ENCODE results near the gene KCNQ1OT1. TPM values are rescaled to one million over a fixed set of nuclear protein-coding genes. Genes with fewer than 3 reads are reported as not detected.

KCNQ1OT1 gene
- total RNA-seq, 4 donors from 2014 or later, result 0.66 to 2.5 (median 1.3) TPM

DNA sequence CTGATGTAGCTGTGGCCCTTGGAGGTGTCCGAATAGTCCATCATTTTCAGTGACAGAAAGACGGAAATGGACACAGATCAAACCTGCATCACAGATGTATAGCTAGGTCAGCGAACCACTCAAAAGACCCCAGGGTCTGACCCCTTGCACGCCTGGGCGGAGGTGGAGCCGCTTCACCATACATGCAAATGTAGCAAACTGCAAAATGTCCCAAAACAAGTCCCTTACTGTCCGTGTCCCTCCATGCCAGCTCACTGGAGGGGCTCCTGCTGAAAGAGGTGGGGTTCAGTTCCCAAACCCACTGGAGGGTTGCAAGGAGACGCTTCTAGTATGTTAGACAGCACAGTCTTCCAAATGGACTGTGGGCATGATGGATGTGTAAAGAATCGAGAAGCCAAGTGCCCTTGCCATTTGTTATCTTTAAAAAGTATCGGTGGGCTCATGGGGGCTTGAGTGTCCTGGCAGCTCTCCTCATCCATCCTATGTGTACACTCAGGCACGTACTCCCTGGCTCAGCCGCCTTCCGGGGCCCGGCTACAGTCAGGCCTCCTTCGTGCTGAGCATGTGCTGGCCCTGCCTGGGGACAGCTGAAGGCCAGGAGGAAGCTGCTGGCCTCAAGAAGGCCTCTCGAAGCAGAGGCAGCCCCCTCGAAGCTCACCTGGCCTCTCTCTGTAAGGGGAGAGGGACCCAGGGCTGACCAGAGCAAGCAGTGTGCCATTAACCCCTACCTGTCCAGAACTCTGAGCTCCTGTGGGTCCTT lies 20.2 kb upstream of the KCNQ1OT1 start:
- whole genome bisulfite sequencing, result 94% methylated on average over 13 of the region's 17 CpGs
- Histone ChIP-seq H3K9me3 (no peaks in the 10 kb centered on the region), H3K4me1 (peaks cover 0 to 2% (median 0%) of the 10 kb centered on the region in 4 donors), H3K27ac (replicated peaks in 1 of 4) (no peak overlapping the region), H3K36me3 (no peaks in the 10 kb centered on the region), H3K4me3 (no peak overlapping the region), H3K27me3 (no peaks in the 10 kb centered on the region)
- DNase-seq (ENCODE audit: extremely low spot score), result no peak
- intact Hi-C loops (cut with DNase I), result no loop called here
- TF ChIP-seq POLR2AphosphoS5 (IDR thresholded peaks at IDR 0.05) (no peak), EP300 (IDR thresholded peaks at IDR 0.05) (no peak), POLR2A (IDR thresholded peaks at IDR 0.05; ENCODE audit: low read depth) (no peak), CTCF (IDR thresholded peaks at IDR 0.05) (no peak)

- 92% methylated on average over 11 of the region's 11 CpGs for WGBS
- Histone ChIP-seq H3K4me1 (no peaks in the 10 kb centered on the region), H3K36me3 (no peaks in the 10 kb centered on the region), H3K27me3 (no peaks in the 10 kb centered on the region), H3K4me3 (no peak overlapping the region), H3K9me3 (no peaks in the 10 kb centered on the region), H3K27ac (replicated peaks in 1 of 4) (no peak overlapping the region)
- no peak for DNase-seq (ENCODE audit: extremely low spot score)
- TF ChIP-seq CTCF (IDR thresholded peaks at IDR 0.05), result no peak
- TF ChIP-seq POLR2AphosphoS5 (IDR thresholded peaks at IDR 0.05), result no peak
- no peak for TF ChIP-seq EP300 (IDR thresholded peaks at IDR 0.05)
- TF ChIP-seq POLR2A (IDR thresholded peaks at IDR 0.05; ENCODE audit: low read depth), result no peak
- intact Hi-C loops (cut with DNase I), result no loop called here
Measured at GRCh38 chr11:2718817-2719438, 19.1 kb upstream of the KCNQ1OT1 start.

DNA sequence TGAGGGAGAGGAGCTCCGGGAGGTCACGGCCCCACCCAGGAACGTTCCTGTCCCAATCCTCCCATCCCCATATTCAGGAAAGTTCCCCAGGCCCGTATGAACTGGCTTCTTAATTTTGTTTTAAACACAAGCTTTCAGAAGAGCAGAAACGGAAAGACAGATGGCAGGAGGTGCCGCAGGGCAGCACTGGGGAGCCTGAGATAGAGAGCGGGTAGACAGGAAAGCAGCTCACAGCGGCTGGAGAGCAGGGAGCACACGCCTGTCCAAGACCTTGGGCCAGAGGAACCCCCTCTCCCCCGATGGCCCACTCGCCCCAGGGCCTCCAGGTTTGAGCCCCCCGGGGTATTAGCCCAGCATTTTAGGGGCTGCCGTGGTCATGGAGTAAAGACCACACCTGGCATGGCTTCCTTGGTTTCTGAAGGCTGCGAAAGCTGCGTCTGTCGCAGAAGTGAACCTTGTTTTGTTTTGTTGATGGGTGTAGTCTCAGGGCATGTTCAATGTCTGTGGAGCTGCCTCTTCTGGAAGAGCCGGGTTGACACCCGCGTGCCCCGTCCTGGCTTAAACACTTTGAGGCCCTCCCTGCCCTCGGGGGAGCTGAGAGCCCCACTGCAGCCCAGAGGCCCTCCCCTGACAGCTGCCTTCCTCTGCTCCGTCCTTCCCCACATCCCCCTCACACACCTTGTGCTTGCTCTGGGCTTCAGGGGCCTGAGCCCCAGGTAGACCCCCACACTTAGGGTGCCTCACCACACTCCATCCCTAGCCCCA lies 17.9 kb upstream of the KCNQ1OT1 start:
- no peak overlapping the region for H3K4me3 ChIP-seq
- intact Hi-C loops (cut with DNase I), result no loop called here
- no peak for DNase-seq (ENCODE audit: extremely low spot score)
- H3K27ac ChIP-seq (replicated peaks in 1 of 4), result no peak overlapping the region
- no peaks in the 10 kb centered on the region for H3K9me3 ChIP-seq
- TF ChIP-seq EP300 (IDR thresholded peaks at IDR 0.05) (no peak), POLR2A (IDR thresholded peaks at IDR 0.05; ENCODE audit: low read depth) (no peak), CTCF (IDR thresholded peaks at IDR 0.05) (no peak), POLR2AphosphoS5 (IDR thresholded peaks at IDR 0.05) (no peak)
- WGBS, result 88% methylated on average over 17 of the region's 22 CpGs
- no peaks in the 10 kb centered on the region for H3K27me3 ChIP-seq
- no peaks in the 10 kb centered on the region for H3K36me3 ChIP-seq
- H3K4me1 ChIP-seq, result no peaks in the 10 kb centered on the region

GRCh38 chr11:2716376-2717095 lies 16.7 kb upstream of the KCNQ1OT1 start:
- WGBS, result 60% methylated on average over 1 of the region's 14 CpGs
- Histone ChIP-seq H3K4me3 (no peak overlapping the region), H3K36me3 (no peaks in the 10 kb centered on the region), H3K27ac (replicated peaks in 1 of 4) (no peak overlapping the region), H3K27me3 (no peaks in the 10 kb centered on the region), H3K9me3 (no peaks in the 10 kb centered on the region), H3K4me1 (no peaks in the 10 kb centered on the region)
- TF ChIP-seq POLR2A (IDR thresholded peaks at IDR 0.05; ENCODE audit: low read depth) (no peak), CTCF (IDR thresholded peaks at IDR 0.05) (no peak), EP300 (IDR thresholded peaks at IDR 0.05) (no peak), POLR2AphosphoS5 (IDR thresholded peaks at IDR 0.05) (no peak)
- DNase-seq (ENCODE audit: extremely low spot score), result no peak
- intact Hi-C loops (cut with DNase I), result no loop called here
